Measurements from ENCODE around the gene CNOT8. TPM values are rescaled to one million over a fixed set of nuclear protein-coding genes. Genes with fewer than 3 reads are reported as not detected.
"Not testable (repeated sequence)": the region's sequence is repeated elsewhere in the genome, so short reads cannot be mapped to it uniquely, and the experiment has no call there.

The CNOT8 gene
- total RNA-seq = 10 to 100 TPM; 50.6 to 58.7 TPM
- long read RNA-seq, transcript CNOT8-202 (7 exons, 2,604 nt) = minor isoform, 20 of 152 reads
- long read RNA-seq, transcript CNOT8-201 (7 exons, 2,528 nt) = major isoform, 81 of 152 reads
- long read RNA-seq, transcript CNOT8-204 (8 exons, 2,708 nt) = minor isoform, 7 of 152 reads
- long read RNA-seq, partial matches to known transcripts = 13 of 152 reads
- long read RNA-seq, other reads (novel, unspliced or antisense) = 26 of 152 reads

DNA sequence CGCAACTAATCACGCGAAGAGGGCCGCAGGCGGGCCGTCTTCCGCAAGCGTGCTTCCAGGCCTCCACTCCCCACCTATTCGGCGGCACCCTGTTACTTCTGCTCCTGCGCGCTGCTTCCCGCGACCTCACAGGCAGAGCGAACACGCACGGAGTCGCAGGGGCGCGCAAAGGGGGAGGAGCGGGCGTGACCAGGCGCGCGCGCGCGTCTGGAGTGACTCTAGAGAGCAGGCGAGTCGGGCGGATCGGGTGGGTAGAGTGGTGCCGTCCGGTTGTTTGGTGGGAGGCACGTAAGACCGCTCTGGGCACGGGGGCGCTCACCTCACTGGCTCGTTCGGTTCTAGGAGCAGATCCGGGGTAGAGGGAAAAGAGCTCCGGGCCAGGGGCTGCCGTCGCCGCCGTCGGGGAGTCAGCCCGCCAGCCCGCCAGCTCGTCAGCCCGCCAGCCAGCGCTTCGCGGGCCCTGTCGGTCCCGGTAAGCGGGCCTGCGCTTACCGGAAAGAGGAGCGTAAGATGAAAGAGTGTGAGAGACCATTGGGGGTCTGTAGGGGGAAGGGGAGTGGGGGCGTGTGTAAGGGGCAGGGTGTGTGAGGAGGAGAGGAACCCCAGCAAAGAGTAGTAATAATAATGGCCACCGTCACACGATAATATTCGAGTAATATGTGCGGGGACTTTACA is at the start of gene CNOT8:
CNOT8 (plus strand) TSS at position 331 of the 675 bp plus-strand sequence. CDS start 4,652 bp downstream, outside the sequence.
- ATAC-seq (peak; percentile 86), DNase-seq (peak; percentile 99)
- intact Hi-C loops (cut with DNase I, micrococcal nuclease) = no loop called here

DNA sequence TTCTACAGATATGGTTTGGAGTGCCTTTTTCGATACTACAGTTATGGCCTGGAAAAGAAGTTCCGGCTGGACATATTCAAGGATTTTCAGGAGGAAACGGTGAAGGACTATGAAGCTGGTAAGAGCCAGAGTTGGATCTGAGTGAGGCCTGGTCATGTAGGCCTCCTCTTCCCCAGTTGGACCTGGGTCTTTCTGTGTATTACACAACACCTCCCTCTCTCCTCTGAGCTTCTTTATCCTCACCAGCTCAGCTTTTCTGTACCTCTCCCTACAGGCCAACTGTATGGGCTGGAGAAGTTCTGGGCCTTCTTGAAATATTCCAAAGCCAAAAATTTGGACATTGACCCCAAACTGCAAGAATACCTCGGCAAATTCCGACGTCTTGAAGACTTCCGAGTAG is 47.2 kb upstream of the CNOT8 start:
- DNase-seq (no peak), ATAC-seq (no peak)
- intact Hi-C loops (cut with DNase I, micrococcal nuclease) = loop anchor here in 1 of 2 donors (5.0 kb wide), 1 partner anchor 159 kb away; no protein-coding TSS in a partner anchor

DNA sequence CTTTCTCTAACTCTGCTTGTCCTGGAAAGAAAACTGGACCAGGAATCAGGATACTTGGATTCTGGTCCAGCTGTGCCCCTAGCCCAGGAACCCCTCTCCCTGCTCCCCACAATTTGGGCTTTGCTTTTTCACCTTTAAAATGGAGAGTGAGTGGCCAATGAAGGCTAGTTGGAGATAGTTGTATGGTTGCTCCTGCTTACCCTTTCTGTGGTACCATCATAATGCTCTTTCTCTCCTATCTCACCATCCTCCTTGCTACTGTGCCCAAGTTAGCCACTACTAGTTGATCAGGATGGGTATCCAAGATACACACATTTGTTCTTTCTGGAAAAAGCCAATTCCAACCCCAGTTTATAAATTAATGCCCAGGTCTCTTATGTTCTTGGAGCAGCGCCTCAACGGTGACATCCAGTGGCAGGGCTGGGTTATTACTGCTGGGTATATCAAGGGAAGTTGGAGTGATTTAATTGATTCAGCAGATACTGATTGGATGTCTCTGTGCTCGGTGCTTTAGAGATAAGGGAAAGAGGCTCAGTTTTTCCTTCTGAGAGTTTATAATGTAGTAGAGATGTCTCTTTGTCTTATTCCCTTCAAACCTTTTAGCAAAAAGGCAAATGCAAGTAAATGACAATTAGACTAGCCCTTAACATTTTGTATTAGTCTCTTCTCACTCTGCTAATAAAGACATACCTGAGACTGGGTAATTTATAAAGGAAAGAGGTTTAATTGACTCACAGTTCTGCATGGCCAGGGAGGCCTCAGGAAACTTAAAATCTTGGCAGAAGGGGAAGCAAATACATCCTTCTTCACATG is 46.6 kb upstream of the CNOT8 start:
- intact Hi-C loops (cut with DNase I, micrococcal nuclease) = loop anchor here in 1 of 2 donors (5.0 kb wide), 1 partner anchor 160 kb away; no protein-coding TSS in a partner anchor
- DNase-seq = peak; percentile 48 to 62
- peak; percentile 86 for ATAC-seq

DNA sequence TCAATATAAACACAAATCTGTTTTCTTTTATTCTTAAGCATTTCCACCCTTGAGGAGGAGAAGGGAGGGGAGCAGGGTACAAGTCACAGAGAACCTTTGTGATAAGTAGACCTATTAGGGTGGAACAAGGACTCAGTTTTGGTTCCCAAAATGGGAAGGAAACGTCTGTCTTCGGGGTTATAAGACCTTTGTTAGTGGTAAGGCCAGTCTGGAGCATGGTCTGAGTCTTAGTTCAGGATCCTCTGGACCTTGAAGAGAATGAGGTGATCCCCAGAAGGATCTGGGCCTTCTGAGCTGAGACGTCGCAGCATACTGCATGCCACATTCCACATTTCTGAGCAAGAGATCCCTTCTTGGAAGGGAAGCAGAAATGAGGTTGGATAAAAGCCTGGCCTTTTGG is 45.3 kb upstream of the CNOT8 start:
- ATAC-seq = no peak

DNA sequence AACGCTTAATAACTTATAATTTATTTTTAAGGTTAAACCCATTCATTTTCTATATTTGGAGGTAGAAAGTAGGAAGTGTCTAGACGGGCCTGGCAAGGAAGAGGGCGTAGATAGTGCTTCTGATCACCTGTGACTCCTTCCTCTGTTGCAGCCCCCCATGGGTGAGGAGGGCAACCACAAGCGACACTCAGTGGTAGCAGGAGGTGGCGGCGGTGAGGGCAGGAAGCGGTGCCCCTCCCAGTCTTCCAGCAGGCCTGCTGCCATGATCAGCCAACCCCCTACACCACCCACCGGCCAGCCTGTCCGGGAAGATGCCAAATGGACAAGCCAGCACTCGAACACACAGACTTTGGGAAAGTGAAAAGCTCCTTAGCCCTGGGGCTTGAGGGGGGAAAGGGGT is 44.7 kb upstream of the CNOT8 start:
- DNase-seq = no peak
- intact Hi-C loops (cut with DNase I, micrococcal nuclease) = loop anchor here in 1 of 2 donors (5.0 kb wide), 1 partner anchor 161 kb away; no protein-coding TSS in a partner anchor
- no peak for ATAC-seq

More for the DNA sequence above, 45.3 kb upstream of the CNOT8 start:
- DNase-seq = no peak
- intact Hi-C loops (cut with DNase I, micrococcal nuclease) = loop anchor here in 1 of 2 donors (5.0 kb wide), 1 partner anchor 161 kb away; no protein-coding TSS in a partner anchor

DNA sequence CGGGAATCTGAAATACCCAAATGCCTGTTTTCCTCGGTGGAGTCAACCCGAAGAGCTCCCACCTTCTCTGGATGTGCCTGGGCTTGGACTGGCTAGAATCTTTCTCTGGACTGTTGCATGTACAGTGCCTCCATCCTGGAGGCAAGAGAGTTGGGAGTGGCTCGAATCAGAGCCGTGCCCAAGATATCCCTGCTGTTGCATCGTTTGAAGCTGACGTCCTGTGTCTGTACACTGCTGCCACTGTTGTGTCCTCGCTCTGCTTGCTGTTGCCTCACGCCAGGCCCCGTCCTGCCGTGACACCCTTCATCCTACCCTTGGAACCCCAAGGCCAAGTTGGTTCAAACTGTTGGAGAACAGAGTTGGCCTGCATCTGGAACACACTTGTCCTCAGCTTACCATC is 43.4 kb upstream of the CNOT8 start:
- ATAC-seq (no peak), DNase-seq (no peak)
- intact Hi-C loops (cut with DNase I, micrococcal nuclease) = no loop called here

DNA sequence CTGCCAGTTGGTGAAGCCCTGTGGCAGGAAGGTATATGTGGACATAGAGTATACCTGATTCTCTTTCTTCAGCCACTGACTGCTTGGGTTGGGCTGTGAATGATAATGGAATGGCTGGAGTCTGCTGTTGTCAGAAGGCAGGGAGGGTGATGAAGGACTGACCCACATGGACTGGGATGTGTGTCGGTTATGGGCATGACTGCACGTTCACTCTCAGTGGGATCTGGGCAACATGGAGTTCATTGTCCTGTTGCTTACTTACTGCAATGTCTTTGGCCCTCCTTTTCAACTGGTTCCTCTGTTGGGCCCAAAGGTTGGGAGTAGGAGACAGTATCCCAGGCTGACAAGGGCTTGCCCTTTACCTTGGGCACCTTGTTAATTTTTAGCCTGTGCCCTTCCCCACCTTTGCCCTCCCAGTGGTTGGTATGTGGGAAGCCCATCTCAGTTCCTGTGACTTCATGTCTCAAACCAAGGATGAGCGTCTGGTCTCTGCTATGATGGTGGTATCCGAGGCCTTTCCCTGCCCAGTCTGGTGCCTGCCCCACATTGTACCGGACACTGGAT is 42.7 kb upstream of the CNOT8 start:
- ATAC-seq (no peak), DNase-seq (no peak)
- intact Hi-C loops (cut with DNase I, micrococcal nuclease) = no loop called here

DNA sequence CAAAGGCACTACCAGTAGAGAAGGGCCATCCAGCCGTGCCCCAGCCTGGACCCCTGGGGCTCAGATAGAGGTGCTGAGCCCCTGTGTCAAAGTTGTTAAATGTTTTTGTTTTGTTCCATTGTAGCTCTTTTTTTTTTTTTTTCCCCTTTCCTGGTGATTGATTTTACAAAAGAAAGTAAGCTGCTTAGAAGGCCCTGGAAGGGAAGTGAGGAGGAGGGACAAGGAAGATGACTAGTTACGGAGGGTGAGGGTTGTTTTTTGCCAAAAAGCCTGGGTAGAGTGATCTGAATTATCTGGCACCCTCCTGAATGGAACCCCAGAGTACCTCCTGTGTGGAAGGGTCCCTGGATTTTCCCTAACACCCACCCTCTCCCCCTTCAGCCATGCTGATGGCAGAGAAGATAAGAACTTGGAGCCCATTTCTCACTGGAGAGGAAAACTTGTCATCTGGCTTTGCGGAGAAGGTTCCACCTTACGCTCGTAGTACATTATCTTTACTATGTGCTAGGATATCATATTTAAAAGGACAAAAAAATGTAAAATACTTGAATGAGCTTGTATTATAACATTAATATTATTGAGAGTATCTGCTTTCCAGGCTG is 41.4 kb upstream of the CNOT8 start:
- DNase-seq (no peak), ATAC-seq (no peak)
- intact Hi-C loops (cut with DNase I, micrococcal nuclease) = no loop called here

DNA sequence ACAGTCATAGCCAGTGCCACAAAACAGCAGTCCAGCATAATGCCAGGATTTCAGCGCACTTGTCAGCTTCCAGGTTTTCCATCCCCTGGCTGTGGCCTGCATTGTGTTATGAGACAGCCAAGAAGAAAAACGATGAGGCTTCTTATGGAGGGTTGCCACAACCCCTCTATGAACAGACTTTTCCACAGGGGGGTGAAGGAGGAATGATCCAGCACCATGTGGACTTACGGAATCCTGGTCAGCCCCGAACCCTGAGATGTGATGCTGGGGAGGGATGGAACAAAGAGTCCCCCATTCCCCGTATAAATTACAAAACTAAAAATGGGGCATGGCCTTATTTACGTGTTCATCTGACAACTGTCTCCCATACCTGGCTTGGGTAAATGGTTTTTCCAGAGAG is 40.6 kb upstream of the CNOT8 start:
- DNase-seq (no peak), ATAC-seq (no peak)
- intact Hi-C loops (cut with DNase I, micrococcal nuclease) = no loop called here

DNA sequence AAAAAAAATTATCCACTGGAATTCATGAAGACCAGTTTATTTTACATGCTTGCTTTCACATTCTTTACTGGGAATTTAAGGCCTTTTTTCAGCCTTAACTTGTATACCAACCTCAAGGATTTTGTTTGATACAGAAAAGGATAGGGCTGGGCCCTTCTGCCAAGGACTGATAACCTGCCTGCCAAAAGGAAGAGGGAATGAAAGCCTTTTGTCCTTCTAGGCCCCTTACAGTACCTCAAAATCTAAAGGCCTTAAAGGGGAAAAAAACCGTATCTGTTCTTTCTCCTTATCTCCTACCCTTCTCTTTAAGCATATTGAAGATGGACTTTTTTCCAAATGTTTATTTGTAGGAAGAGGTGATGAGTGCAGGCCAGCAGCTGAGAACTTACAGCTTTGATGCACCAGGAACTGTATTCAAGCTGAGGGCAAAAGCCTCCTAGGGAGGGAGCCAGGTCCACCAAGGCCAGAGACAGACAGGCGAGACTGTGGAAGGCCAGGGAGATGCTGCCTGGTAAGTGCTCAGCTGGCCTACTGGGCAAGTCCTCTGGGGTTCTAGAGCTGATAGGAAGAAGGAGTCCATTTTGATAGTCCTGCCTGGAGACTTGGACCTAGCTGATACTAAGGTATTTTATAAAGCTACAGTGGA is 39.8 kb upstream of the CNOT8 start:
- no peak for DNase-seq
- ATAC-seq = no peak
- intact Hi-C loops (cut with DNase I, micrococcal nuclease) = no loop called here

DNA sequence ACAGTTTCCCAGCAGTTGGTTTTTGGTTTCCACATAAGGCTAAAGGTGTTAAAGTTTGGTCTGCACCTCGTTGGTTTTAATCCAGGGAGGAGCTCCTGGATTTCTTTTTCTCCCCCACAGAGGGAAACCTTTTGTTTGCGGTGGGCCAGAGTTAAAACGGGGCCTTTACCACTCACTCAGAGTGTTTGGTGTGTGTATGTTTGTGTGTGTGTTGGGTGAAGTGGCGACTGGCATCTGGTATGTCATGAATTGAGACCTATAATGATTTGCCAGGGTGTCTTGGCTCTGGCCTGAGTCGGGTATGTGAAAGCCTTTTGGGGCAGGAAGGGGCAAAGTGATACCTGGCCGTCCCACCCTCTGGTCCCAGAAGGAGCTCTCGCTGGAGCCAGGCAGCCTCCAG is 38.9 kb upstream of the CNOT8 start:
- intact Hi-C loops (cut with DNase I, micrococcal nuclease) = no loop called here
- no peak for ATAC-seq
- no peak for DNase-seq

DNA sequence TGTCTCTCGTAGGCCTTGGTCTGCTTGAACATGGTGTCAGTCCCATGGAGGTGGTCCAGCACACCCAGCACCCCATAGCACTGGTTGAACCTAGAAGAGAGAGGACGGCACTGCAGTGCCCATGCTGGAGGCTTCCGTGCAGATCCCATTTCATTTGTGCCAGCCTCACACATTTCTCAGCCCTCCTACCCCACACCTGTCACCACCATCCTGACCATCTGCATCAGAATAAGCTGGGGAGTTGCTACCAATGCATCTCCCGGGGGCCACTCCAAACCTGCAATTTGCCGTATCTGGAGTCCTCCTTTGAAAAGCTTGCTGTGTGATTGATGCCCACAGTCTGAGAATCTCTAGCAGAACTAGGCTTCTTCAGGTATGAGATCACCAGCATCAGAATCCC is 38.0 kb upstream of the CNOT8 start:
- no peak for DNase-seq
- ATAC-seq = no peak

DNA sequence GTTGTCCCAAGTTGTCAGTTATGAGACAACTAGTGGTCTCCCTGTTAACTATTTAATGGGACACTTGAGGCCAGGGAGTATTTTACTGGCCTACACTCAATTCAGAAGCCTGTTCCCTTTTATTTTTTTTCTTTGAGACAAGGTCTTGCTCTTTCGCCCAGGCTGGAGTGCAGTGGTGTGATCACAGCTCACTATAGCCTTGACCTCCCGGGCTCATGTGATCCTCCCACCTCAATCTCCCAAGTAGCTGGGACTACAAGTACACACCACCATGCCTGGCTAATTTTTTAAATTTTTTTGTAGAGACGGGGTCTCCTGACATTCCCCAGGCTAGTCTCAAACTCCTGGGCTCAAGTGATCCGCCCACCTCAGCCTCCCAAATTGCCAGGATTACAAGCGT is 35.5 kb upstream of the CNOT8 start:
- DNase-seq; intact Hi-C loops (cut with DNase I, micrococcal nuclease); ATAC-seq: not testable (repeated sequence)

More for the DNA sequence above, 38.0 kb upstream of the CNOT8 start:
- intact Hi-C loops (cut with DNase I, micrococcal nuclease) = no loop called here

DNA sequence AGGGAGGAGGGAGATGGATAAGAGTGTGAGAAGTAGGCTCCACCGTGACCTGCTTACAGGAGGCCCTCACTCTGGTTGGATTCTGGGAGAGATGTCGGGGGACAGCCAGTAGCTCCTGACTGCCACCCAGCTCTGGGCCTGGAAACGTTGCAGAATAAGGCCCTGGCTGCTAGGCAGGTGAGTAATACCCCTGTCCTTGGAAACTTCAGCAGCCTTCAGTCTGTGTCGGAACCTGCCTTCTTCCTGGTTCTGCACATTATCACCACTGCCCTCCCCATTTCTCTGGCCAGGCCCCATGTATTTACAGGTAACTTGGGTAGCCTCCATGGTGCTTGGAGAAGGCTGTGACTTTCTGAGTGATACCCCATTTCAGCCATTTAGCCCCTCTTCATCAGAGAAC is 34.8 kb upstream of the CNOT8 start:
- intact Hi-C loops (cut with DNase I, micrococcal nuclease) = no loop called here
- no peak for ATAC-seq
- DNase-seq = no peak

DNA sequence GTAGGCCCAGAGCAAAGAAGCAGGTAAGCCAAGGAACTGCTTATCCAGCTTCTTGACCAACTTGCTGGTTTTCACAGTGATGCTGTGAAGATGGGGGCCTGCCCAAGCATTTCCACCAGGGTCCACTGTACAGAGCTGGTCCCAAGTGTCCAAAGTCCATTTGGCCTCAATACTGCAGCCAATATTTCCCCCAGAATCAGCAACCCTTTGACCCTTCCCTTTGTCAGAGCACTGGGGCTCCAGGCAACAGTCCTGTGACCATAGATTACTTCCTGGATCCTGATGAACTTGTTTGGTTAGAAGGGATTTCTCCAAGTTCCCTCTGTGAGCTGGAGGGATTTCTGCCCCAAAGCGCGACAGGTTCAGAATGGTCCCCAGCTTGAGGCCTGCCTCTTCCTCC is 34.4 kb upstream of the CNOT8 start:
- ATAC-seq (no peak), DNase-seq (no peak)
- intact Hi-C loops (cut with DNase I, micrococcal nuclease) = no loop called here

DNA sequence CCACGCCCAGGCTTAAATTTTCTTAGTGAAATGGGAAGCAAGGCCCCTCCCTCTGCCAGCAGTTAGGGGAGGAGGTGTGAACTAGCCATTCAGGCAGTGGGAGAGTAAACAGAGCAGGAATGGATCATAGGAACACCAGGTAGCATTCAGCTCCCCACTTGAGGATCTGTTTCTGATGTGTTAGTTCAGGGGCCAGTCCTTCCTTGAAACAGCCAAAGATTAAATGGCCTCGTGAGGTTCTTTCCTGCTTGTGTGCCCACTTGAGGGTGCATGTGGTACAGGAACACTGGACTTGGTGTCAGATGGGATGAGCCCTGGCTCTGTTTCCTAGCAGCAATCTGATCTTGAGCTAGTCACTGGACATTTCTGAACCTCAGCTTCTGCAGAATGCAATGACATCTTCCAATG is 29.2 kb upstream of the CNOT8 start:
- ATAC-seq (peak; percentile 68), DNase-seq (peak; percentile 23 to 42)
- intact Hi-C loops (cut with DNase I, micrococcal nuclease) = no loop called here

DNA sequence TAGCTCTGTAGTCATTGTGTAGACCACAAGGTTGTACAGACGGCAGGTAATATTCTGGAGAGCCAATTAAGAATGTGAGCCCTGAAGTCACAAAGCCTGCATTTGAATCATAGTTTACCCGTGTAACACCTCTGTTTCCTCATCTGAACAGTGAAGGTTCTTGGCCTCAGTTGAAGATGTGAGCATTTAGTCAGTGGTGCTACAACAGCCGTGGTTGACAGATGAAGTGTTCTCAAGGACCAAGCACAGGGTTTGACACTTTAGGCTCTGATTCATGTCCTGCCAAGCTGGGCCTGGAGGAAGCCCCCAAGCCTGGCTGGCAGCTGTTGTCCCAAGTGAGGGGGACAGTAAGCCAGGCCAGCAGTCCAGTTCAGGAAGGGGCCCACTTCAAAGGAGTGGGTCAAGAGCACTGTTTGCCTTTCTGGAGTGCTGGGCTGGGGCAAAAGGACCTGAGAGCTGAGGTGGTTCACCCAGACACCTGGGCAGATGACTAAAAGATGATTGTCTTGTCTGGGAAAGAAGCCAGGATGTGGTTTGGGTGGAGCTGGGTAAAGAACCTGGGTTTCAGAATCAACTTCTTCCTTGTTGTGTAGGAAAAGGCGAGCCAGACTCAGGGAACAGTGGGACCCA is 28.7 kb upstream of the CNOT8 start:
- DNase-seq = peak; percentile 57 to 77
- intact Hi-C loops (cut with DNase I, micrococcal nuclease) = no loop called here
- ATAC-seq = peak; percentile 88

DNA sequence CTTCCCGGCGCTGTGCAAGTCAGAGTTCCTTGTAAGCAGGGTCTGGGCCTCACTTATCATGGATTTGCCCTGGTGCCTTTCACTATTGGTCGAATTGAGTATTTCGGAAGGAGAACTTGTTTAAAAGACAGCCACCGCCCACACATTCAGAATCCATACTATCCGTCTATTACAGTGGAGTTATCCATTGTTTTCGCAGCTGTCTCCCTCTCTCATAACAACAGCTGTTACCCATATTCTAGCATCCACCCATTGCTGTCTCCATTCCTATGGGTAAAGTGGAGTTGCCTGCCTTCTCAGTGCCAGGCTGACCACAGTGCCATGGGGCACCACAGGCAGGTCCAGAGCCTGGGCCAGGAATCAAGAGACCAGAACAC is 28.2 kb upstream of the CNOT8 start:
- intact Hi-C loops (cut with DNase I, micrococcal nuclease) = no loop called here
- ATAC-seq (peak; percentile 28), DNase-seq (no peak)

Measured in left colon (tissue), 2 donors.